Skeletal muscle cell (primary cell): Measurements from ENCODE around the gene RASEF.

Source experiments
- DNase-seq: peaks from one replicate; pipeline ENCODE4 v3.0.0-alpha.2; 2010; ENCODE audit warnings: low read depth
- H3K4me3 ChIP-seq: 2 replicates; pipeline ENCODE4 v1.5.1; 2011; ENCODE audit warnings: low read depth, mild to moderate bottlenecking, control low read depth, low read length, moderate library complexity

The RASEF gene

DNA sequence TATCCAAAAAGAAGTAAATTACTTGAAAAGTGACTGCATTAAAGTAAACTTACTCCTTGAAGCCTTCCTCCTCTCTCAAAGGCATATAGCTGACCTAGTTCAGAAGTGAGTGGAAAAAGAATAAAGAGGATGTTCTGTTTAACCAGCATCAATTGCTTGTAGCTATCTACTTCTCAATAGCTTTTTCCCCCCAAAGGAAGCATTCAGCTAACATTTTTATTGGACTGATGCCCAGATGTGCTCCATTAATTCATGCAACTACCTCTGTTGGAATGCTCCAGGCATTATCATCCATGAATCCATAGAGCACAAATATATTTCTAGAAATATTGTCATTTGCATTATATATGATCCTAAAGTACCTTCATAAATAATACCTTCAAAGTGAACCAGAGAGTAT is 132.8 kb downstream of the RASEF start:
- peak; percentile 1 for DNase-seq
- H3K4me3 ChIP-seq: no peak overlapping the region
